ENCODE measurements around the gene TMA16. TPM values are rescaled to one million over a fixed set of nuclear protein-coding genes. Genes with fewer than 3 reads are reported as not detected.

TMA16 gene
- total and polyA plus RNA-seq, 2 experiments from 2014 or later: 26.0 to 26.6 TPM

DNA sequence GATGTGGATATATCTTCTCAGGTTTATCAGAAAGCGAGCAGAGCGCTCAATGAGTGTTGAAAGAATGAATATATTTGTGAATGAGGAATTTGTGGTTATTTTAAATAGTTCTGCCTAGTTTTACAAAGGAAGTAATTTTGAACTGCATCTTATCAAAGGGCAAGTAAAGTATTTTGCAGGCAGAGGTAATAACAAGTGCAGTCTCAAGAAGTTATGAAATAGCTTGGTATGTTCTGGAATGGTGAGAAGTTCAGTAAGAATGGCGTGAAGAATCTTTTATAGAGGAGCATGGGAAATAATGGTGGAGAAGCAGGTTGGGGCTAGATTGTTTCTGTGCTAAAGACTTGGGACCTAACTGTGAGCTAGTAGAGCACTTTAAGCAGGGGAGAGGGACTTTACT lies 10.9 kb downstream of the TMA16 start:
- H3K4me1 ChIP-seq (ENCODE audit: insufficient read depth): no peaks in the 10 kb centered on the region
- in situ Hi-C loops (cut with MboI): no loop called here
- no peak overlapping the region for H3K4me2 ChIP-seq (ENCODE audit: unreplicated experiment)
- H3K9ac ChIP-seq: no peak overlapping the region
- peaks cover 100% of the 10 kb centered on the region for H3K79me2 ChIP-seq (ENCODE audit: insufficient read depth)
- 90% methylated on average over 3 of the region's 3 CpGs for WGBS, 2 experiments (ENCODE audit: low coverage in 1 of 2, low lambda C conversion rate in 2 of 2, missing lambda C conversion rate in 2 of 2)
- H3K9me3 ChIP-seq (ENCODE audit: low read depth): no peaks in the 10 kb centered on the region
- H3K4me3 ChIP-seq: no peak overlapping the region
- H2AFZ ChIP-seq: no peak overlapping the region
- no peaks in the 10 kb centered on the region for H3K27me3 ChIP-seq (replicated peaks; ENCODE audit: insufficient read depth)
- no peaks in the 10 kb centered on the region for H3F3A ChIP-seq (ENCODE audit: insufficient read depth)
- peak; percentile 11 for DNase-seq
- H3K9me2 ChIP-seq (ENCODE audit: insufficient read depth): no peaks in the 10 kb centered on the region
- H4K20me1 ChIP-seq (ENCODE audit: insufficient read depth): peaks cover 14% of the 10 kb centered on the region; the same call in 1 of the 2 replicates
- peaks cover 29% of the 10 kb centered on the region for H3K36me3 ChIP-seq (ENCODE audit: low read depth)
- H3K27ac ChIP-seq: no peak overlapping the region
- TF ChIP-seq EZH2phosphoT487 (IDR thresholded peaks at IDR 0.05; ENCODE audit: insufficient read depth, low read depth): no peak
- no peak for TF ChIP-seq EZH2 (IDR thresholded peaks at IDR 0.05; ENCODE audit: insufficient read depth, poor library complexity, severe bottlenecking)

DNA sequence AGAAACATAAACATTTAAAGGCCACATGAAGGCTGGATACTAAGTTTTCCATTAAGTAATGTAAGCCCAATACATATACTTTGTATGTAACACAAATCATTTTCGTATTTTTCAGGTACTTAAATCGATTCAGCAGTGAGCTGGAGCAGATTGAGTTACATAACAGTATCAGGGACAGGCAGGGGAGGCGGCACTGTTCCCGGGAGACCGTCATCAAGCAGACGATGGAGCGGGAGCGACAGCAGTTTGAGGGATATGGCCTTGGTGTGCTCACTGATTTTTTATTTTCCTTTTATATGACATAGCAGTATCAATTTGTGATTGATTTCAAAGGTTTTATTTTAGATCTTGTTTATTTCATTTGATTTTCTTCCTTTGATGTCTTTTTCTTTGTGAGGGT lies 20.7 kb downstream of the TMA16 start:
- in situ Hi-C loops (cut with MboI): no loop called here
- H3K27me3 ChIP-seq (replicated peaks; ENCODE audit: insufficient read depth): no peaks in the 10 kb centered on the region
- H4K20me1 ChIP-seq (ENCODE audit: insufficient read depth): no peaks in the 10 kb centered on the region
- no peak for TF ChIP-seq EZH2 (IDR thresholded peaks at IDR 0.05; ENCODE audit: insufficient read depth, poor library complexity, severe bottlenecking)
- TF ChIP-seq EZH2phosphoT487 (IDR thresholded peaks at IDR 0.05; ENCODE audit: insufficient read depth, low read depth): no peak
- no peaks in the 10 kb centered on the region for H3K4me1 ChIP-seq (ENCODE audit: insufficient read depth)
- no peaks in the 10 kb centered on the region for H3K9me3 ChIP-seq (ENCODE audit: low read depth)
- peaks cover 35% of the 10 kb centered on the region for H3K79me2 ChIP-seq (ENCODE audit: insufficient read depth)
- no peaks in the 10 kb centered on the region for H3F3A ChIP-seq (ENCODE audit: insufficient read depth)
- WGBS, 2 experiments (ENCODE audit: low coverage in 1 of 2, low lambda C conversion rate in 2 of 2, missing lambda C conversion rate in 2 of 2): 94 to 96% methylated on average over 8 of the region's 8 CpGs
- H2AFZ ChIP-seq: no peak overlapping the region
- no peak overlapping the region for H3K4me3 ChIP-seq
- no peak for DNase-seq
- H3K9ac ChIP-seq: no peak overlapping the region
- H3K9me2 ChIP-seq (ENCODE audit: insufficient read depth): no peaks in the 10 kb centered on the region
- H3K4me2 ChIP-seq (ENCODE audit: unreplicated experiment): no peak overlapping the region
- H3K36me3 ChIP-seq (ENCODE audit: low read depth): peaks cover 72% of the 10 kb centered on the region
- H3K27ac ChIP-seq: no peak overlapping the region

- WGBS, 2 experiments (ENCODE audit: low coverage in 1 of 2, low lambda C conversion rate in 2 of 2, missing lambda C conversion rate in 2 of 2): 86 to 87% methylated on average over 3 of the region's 3 CpGs
- in situ Hi-C loops (cut with MboI): no loop called here
- no peaks in the 10 kb centered on the region for H3K79me2 ChIP-seq (ENCODE audit: insufficient read depth)
Observed at GRCh38 chr4:163523791-163524365, 29.4 kb downstream of the TMA16 start.

DNA sequence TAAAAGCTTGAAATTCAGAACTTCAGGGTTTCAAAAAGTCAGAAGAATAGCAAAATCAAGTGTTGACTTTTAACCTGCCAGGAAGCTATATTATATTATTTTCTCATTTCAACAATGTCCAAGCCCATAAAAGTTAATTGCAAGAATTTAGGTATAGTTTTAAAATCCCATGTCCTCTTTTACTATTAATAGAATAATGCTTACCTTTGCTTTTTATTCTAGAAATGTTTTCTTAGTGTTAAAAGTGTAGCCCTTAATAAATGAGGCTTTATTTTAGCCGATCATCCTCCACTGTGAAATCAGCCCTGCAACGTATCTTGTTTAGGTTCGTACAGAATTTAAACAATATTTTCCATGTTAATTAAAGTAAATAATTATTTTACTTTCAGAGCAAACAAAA lies 31.5 kb downstream of the TMA16 start:
- H3K4me1 ChIP-seq (ENCODE audit: insufficient read depth): peaks cover 4% of the 10 kb centered on the region; the same call in 1 of the 2 replicates
- no peaks in the 10 kb centered on the region for H3F3A ChIP-seq (ENCODE audit: insufficient read depth)
- TF ChIP-seq EZH2phosphoT487 (IDR thresholded peaks at IDR 0.05; ENCODE audit: insufficient read depth, low read depth) (no peak), EZH2 (IDR thresholded peaks at IDR 0.05; ENCODE audit: insufficient read depth, poor library complexity, severe bottlenecking) (no peak)
- no peaks in the 10 kb centered on the region for H3K9me3 ChIP-seq (ENCODE audit: low read depth)
- no peak overlapping the region for H3K9ac ChIP-seq
- 84 to 88% methylated on average over 3 of the region's 3 CpGs for WGBS, 2 experiments (ENCODE audit: low coverage in 1 of 2, low lambda C conversion rate in 2 of 2, missing lambda C conversion rate in 2 of 2)
- no peak overlapping the region for H3K4me2 ChIP-seq (ENCODE audit: unreplicated experiment)
- no peak overlapping the region for H3K27ac ChIP-seq
- no peaks in the 10 kb centered on the region for H4K20me1 ChIP-seq (ENCODE audit: insufficient read depth)
- no peak overlapping the region for H2AFZ ChIP-seq
- in situ Hi-C loops (cut with MboI): no loop called here
- DNase-seq: no peak
- H3K27me3 ChIP-seq (replicated peaks; ENCODE audit: insufficient read depth): no peaks in the 10 kb centered on the region
- no peaks in the 10 kb centered on the region for H3K79me2 ChIP-seq (ENCODE audit: insufficient read depth)
- no peak overlapping the region for H3K4me3 ChIP-seq
- H3K36me3 ChIP-seq (ENCODE audit: low read depth): peaks cover 57% of the 10 kb centered on the region
- H3K9me2 ChIP-seq (ENCODE audit: insufficient read depth): no peaks in the 10 kb centered on the region

More at GRCh38 chr4:163523791-163524365, 29.4 kb downstream of the TMA16 start:
- no peaks in the 10 kb centered on the region for H3K27me3 ChIP-seq (replicated peaks; ENCODE audit: insufficient read depth)
- DNase-seq: no peak
- H3K4me2 ChIP-seq (ENCODE audit: unreplicated experiment): no peak overlapping the region
- H2AFZ ChIP-seq: no peak overlapping the region
- no peak overlapping the region for H3K9ac ChIP-seq
- H4K20me1 ChIP-seq (ENCODE audit: insufficient read depth): no peaks in the 10 kb centered on the region
- H3K9me3 ChIP-seq (ENCODE audit: low read depth): no peaks in the 10 kb centered on the region
- H3K9me2 ChIP-seq (ENCODE audit: insufficient read depth): no peaks in the 10 kb centered on the region
- H3K4me1 ChIP-seq (ENCODE audit: insufficient read depth): peaks cover 4% of the 10 kb centered on the region; the same call in 1 of the 2 replicates
- H3F3A ChIP-seq (ENCODE audit: insufficient read depth): no peaks in the 10 kb centered on the region
- no peak overlapping the region for H3K27ac ChIP-seq
- peaks cover 52% of the 10 kb centered on the region for H3K36me3 ChIP-seq (ENCODE audit: low read depth)
- TF ChIP-seq EZH2phosphoT487 (IDR thresholded peaks at IDR 0.05; ENCODE audit: insufficient read depth, low read depth): no peak
- no peak for TF ChIP-seq EZH2 (IDR thresholded peaks at IDR 0.05; ENCODE audit: insufficient read depth, poor library complexity, severe bottlenecking)
- no peak overlapping the region for H3K4me3 ChIP-seq

Data from GM23248 (cell line).